NCI-H187 (cell line): ENCODE results near the gene NAA60.
"Not testable (repeated sequence)": the region's sequence is repeated elsewhere in the genome, so short reads cannot be mapped to it uniquely, and the experiment has no call there.

ENCODE experiments used
- DNase-seq, 2 experiments: peaks; one replicate each; lab custom pipeline; 2025; lab: John Stamatoyannopoulos, UW

Gene NAA60

DNA sequence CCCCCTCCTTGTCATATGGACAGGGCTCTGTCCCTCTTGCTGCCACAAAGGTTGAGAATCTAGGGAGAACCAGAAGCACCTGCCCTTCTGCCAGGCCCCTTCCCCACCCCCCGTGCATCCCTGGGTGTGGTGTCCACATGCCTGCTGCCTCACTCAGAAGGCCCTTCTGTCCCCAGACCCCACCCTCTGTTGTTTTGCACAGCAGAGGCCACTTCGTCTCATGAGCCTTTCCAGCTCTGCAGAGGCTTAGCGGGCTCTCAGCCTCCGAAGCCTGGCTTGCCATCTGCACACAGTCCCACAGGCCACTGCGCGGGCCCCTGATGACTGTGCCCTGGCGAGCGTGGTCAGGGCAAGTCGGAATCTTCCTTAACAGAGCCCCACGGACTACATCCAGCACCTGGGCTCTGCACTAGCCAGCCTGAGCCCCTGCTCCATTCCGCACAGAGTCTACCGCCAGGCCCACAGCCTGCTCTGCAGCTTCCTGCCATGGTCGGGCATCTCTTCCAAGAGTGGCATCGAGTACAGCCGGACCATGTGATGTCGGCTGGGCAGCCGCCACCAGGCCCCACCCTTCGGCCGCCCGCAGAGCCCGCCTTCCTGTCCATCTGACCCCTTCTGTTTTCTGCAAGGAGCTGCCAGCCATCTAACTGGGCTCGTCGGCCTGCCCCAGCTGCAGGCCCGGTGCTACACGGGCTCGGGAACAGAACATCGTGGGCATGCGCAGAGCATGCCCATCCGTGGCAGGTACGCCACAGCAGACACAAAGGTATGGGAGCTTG, 41.0 kb downstream of the NAA60 start:
- DNase-seq = no peak

DNA sequence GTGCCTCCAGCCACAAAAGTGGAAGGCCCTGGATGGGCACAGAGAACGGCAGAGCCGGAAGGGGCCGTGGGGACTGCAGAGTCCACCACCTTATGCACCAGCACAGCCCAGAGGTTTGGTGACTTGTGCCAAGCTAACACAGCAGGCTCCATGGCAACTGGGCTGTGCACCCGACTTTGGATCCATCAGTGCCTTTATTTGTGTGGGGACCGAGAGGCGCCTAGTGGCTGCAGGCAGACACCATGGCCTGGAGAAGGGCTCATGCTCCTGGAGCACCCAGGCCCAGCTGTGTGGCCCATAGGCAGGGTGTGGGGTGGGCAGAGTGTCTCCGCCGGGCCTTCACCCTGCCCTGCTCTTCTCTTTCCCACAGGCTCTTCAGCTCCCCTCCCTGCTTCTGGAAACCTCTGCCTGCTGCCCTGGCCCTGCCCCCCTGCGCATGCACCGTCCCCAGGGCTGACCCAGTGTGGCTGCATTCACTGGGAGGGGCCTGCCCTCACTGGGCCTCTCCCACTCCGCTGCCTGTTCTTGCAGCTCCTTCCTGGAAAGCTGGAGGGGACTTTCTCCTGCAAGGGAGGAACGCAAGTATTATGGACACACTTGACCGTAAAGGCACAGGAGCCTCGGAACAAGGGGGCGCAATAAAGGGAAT, 41.7 kb downstream of the NAA60 start:
- no peak for DNase-seq

DNA sequence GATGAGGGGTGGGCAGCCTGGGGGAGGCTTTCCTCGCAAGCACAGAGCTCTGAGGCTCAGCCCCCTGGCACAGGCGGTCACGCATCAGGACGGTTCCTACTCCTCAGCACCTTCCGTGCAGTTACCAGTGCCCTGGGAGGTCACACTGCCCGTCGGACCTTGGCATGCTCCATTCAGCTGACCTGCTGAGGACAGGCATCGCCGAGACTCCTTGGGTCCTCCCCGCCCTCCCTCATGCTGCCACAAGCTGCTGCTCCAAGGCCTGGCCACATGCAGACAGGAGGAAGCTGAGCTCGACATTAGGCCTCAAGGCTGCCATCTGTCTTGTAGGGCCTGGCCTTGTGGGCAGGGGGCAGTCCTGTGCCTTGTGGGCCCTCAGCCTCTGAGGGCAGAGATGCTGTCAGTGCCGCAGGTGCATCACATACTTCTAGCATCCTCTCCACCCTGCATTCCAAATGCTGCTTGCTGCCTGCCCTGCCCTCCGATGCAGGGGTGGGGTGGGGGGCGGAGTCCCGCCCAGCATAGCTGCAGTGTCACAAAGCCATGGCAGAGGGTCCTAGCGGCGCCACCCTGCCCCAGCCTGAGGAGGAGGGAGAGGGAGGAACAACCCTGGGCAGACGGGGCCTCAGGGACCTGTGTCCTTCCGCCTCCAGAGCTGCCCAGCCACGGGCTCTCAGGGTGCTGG, 42.5 kb downstream of the NAA60 start:
- DNase-seq = no peak

DNA sequence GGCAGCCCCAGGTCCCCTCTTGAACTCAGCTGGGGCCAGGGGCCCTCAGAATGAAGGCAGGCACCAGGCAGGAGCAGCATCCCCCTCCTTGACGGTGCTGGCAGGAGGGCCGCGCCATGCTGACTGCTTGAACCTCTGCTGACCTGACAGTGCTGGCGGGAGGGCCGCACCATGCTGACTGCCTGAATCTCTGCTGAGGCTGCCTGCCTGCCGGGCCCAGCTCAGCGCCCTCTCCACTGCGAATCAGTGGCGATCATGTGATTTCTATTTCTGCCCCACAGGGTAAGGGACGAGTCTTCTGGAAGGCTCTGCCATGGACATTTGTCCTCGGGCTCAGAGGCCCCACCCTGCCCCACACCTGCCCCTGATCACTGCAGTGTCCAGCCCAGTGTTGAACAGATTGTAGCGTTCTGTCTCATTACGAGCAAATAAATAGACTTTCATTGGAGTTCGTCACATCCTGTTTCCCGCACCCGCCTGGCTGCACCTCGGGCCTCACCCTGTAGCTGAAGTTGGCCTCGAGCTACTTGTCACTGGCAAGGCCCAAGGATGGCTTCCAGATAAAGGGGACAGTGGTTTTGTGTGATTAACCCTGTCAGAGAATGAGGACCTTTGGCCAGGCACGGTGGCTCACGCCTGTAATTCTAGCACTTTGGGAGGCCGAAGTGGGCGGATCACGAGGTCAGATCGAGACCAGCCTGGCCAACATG, 43.2 kb downstream of the NAA60 start:
- DNase-seq = no peak

DNA sequence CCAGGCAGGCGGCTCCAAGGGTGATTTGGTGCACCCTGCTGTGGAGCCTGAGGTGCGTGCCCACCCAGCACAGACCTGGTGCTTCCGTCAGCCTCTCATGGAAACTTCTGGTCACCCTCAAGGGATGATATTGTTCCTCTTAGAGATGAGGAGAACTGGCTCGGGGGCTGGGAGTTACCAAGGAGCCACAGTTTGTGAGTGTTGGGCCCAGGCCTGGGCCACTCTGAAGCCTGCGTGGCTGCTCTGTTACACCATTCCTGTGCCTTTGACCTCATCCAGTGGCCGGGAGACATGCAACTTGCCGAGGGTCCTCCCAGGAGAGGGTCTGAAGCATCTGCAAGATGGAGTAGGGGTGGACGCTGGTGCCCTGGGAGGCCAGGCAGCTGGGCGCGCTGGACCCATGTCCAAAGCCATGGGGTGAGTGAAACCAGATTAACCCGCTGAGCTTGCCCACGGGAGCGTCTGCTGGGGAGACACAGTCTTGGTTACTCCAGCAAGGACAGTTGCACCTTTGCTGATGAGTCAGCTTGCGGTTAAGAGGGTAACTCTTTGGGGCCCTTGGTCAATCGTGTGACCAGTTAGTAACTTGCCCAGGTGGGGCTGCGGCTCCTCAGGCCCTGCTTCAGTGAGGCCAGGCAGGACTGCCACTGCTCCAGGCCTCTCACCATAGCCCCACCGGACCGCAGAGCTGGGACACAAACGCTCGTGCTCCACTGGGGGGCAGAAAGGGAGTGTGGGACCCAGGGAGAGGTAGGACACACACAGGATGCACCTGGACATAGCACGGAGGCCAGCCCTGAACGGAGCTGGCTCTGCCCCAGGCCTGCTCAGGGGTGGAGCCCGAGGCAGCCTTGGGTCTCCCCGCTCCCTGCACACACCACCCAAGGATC, 44.3 kb downstream of the NAA60 start:
- no peak for DNase-seq

DNA sequence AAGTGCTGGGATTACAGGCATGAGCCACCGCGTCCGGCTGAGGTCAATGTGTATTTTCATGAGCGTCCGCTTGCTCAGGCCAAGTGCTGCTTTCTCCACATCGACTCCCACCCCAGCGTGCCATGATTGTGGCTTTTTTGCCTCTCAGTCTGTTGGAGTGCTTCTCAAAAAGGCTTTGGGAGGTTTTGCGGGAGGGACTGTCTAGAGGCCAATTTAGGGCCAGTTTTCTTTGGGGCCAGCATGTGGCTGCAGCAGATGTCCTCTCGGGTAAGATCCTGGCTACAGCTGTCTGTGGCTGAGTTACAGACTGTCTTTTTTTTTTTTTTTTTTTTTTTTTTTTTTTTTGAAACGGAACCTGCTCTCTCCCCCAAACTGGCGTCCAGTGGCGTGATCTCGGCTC, 45.3 kb downstream of the NAA60 start:
- DNase-seq = no peak

DNA sequence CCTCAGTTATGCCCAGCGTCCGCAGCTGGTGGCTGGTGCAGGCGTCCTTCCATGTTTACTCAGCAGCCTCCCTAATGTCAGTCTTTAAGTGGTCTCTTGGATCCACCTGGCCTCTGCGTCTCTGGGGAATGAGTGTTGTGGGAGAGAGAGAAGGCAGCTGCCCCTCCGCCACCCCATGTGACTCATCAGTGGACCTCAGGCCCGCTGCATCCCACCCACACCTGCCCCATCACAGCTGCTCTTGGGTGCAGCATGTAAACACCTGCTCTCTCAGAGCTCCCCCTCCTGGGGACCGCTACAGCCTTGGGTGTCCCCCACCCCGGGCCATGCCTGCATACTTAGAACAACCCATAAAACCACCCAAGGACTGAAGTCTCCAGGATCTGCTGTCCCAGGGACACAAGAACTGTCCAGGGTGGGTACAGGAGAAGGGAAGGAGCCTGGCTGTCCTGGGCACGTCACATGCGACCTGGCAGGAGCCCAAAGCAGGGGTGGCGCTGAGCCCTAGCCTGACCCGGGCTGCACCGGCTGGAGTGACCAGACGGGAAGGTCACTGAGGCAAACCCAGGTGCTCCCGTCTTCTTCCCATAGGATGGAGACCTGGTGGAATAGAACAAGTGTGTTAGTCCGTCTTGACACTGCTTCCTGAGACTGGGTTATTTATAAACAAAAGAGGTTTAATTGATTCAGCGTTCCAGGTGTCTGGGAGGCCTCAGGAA, 47.6 kb downstream of the NAA60 start:
- peak in 1 of 2 experiments; percentile 26 for DNase-seq

DNA sequence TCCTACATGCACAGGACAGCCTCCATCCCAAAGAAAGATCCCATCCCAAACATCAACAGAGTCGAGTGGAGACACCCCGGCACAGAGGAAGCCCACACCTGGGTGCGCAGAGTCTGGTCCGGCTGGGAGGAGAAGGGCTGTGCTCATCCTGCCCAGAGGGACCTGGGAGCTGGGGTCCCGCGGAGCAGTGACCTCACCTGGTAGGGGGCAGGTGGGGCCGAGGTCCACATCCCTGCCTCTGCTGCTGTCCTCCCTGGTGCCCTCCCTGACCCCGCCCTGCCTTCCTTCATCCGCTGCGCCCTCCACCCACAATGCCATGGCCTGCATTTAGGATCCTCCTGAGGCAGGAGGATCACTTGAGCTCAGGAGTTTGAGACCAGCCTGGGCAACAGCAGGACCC, 48.9 kb downstream of the NAA60 start:
- no peak for DNase-seq

DNA sequence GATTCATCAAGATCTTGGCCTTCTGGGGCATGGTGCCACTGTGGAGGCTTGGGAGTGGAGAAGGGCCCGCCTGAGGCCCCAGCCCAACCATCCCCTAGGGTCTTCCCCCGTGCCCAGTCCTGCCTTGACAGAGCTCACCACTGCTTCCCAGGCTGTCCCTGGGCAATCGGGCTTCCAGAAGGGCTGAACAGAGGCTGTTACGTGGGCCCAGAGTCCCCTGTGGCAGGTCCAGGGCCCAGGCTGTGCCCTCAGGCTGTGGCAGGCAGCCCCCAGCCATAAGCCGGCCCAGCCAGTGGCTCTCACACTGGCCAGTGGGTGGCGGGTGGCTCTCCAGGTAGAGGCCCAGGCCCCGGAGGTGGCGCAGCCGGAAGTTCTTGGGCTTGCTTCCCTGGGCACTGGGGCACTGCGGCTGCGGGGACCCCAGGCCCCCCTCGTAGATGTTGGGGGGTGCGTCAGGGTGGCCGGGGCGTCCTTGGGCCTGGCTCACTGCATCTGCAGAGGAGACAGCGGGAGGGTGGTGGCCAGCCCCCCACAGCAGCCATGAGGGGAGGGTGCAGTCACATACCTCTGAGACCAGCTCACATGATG, 51.0 kb downstream of the NAA60 start:
- DNase-seq = no peak

DNA sequence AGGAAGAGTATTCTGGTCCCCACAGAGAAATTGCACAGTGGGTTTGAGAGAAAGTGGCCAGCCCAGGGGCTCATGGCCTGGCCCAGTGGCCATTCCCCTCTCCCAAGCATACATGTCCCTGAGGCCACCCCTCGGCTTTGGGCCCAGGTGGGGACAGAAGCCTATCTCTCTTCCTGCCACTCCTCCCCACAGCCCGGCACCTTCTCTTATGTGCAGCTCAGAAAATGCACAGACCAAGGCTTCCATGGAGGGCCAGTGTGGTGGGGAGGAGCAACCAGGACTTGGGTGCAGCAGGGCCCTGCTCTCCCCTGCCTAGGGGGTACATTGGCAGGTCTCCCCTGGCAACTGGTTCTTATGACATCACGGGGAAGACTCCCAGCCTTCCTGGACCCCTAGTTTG, 51.7 kb downstream of the NAA60 start, which contains the start of gene C16orf90:
Gene C16orf90, minus strand, starts transcription at position 314 of the 400 bp plus-strand sequence. Its CDS starts 68 bp downstream, at position 246.
- no peak for DNase-seq

DNA sequence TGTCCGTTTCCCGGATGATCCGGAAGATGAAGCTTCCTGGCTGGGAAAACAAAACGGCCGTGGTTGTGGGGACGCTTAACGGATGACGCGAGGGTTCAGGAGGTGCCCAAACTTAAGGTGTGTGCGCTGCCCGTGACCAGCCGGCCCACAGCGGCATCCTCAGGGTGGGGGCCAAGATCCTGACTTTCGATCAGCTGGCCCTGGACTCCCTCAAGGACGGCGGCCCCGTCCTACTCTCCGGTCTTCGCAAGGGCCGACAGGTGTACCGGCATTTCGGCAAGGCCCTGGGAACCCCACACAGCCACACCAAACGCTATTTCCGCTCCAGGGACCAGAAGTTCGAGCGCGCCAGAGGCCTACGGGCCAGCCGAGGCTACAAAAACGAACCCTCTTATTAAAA, 52.9 kb downstream of the NAA60 start:
- DNase-seq = no peak

DNA sequence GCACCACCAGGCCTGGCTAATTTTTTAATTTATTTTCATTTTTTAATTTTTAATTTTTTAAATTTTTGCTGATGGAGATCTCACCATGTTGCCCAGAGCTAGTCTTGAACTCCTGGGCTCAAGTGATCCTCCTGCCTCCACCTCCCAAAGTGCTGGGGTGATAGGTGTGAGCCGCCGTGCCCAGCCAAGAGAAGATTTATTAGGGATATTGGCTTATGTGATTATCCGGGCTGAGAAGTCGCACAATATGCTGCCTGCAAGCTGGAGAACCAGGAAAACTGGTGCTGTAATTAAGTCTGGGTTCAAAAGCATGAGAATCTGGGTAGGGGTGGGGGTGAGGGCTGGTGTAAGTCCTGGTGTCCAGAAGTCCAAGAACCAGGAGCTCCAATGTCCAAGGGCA, 54.3 kb downstream of the NAA60 start:
- DNase-seq = no peak

DNA sequence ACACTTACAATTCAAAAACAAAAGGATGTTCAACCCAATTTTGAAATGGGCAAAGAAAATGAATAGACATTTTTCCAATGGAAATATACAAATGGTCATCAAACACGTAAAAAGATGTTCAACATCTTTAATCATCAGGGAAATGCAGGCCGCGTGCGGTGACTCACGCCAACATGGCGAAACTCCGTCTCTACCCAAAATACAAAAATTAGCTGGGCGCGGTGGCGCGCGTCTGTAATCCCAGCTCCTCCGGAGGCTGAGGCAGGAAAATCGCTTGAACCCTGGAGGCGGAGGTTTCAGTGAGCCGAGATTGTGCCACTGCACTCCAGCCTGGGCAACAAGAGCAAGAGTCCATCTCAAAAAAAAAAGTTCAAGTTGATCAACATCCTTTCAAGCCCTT, 55.5 kb downstream of the NAA60 start:
- DNase-seq = no peak

DNA sequence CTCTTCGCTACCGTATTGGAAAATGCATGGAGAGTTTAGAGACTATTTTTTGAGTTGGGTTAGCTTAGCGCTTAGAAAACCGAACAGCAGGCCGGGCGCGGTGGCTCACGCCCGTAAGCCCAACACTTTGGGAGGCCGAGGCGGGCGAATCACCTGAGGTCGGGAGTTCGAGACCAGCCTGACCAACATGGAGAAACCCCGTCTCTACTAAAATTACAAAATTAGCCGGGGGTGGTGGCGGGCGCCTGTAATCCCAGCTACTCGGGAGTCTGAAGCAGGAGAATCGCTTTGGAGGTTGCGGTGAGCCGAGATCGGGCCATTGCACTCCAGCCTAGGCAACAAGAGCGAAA, 57.9 kb downstream of the NAA60 start:
- DNase-seq = not testable (repeated sequence)

DNA sequence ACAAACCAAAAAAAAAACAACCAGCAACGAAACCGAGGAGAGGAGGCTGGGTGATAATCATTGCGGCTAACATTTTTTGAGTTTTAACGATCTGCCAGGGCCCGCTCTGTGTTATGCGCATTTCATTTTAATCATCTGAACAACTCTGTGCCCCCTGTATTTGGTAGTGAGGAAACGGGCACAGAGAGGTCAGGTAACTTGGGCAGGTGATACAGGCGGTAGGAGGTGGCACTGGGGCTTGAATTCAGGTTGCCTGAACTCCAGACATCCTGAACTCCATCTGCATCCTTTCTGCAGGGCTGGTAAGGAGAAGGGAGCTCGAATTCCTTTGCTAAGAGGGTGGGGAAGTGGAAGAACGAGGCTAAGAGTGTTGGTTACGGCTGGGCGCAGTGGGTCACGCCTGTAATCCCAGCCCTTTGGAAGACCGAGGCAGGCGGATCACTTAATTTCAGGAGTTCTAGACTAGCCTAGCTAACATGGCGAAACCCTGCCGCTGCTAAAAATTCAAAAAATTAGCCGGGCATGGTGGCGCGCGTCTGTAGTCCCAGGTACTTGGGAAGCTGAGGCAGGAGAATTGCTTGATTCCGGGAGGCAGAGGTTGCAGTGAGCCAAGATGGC, 58.4 kb downstream of the NAA60 start:
- no peak for DNase-seq

DNA sequence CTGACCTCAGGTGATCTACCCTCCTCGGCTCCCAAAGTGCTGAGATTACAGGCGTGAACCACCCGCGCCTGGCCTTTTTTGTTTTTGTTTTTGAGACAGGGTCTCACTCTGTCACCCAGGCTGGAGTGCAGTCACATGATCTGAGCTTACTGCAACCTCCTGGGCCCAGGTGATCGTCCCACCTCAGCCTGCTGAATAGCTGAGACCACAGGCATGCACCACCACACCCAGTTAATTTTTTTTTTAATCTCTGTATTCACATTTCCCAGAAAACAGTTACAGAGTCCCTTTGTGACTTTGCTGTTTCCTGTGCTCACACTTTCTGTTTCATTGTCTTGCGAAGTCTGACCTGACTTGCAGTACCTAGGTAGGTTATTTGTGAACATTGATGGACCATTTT, 60.0 kb downstream of the NAA60 start:
- DNase-seq = no peak

DNA sequence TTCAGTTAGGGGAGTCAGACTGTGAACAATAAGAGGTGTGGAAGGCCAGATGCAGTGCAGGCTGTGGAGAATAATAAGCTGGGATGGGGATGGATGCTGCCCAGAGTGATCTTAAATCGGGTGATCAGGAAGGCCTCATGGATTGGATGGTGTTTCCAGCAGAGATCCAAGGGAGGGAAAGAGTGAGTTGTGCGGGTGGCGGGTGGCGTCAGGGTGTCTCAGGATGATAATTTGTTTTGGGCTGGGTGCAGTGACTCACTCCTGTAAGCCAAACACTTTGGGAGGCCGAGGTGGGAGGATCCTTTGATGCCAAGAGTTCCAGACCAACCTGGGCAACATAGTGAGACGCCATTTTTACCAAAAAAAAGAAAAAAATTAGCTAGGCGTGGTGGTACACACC, 65.3 kb downstream of the NAA60 start:
- no peak for DNase-seq

DNA sequence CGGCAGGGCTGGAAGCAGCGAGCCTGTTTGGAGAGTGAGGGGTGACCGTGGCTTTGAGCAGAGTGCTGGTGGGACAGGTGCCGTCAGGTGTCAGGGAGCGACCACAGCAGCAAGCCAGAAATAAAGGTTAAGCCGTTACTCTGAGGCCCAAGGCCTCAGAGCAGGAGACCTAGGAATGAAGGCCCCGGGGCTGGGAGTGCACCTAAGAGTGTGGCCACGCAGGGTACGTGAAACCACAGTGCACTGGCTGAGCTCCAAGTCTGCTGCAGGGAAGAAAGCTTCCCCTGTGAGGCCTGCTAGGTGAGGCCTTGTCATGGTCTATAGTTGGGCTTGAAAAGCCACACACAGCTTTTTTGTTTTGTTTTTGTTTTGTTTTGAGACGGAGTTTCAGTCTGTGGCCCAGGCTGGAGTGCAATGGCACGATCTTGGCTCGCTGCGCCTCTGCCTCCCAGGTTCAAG, 66.0 kb downstream of the NAA60 start:
- no peak for DNase-seq

DNA sequence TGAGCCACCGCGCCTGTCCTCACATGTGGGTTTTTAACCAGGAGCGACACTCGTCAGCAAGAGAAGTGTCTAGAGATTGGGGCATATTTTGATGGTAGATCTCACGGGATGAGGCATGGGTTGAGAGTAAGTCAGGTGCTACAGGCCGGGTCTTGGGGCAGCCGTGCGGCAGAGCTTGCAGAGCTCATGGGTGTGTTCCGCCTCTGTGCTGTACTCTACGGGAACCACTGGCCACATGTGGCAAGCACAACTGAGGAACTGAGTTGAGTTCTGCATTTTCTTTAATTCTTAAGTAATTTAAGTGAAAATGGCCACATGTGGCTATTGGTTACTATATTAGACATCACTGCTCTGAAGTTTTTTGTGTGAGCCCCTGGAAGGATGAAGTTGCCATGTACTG, 66.9 kb downstream of the NAA60 start:
- DNase-seq = no peak
